Measurements from ENCODE around the gene KRTAP5-6.

DNA sequence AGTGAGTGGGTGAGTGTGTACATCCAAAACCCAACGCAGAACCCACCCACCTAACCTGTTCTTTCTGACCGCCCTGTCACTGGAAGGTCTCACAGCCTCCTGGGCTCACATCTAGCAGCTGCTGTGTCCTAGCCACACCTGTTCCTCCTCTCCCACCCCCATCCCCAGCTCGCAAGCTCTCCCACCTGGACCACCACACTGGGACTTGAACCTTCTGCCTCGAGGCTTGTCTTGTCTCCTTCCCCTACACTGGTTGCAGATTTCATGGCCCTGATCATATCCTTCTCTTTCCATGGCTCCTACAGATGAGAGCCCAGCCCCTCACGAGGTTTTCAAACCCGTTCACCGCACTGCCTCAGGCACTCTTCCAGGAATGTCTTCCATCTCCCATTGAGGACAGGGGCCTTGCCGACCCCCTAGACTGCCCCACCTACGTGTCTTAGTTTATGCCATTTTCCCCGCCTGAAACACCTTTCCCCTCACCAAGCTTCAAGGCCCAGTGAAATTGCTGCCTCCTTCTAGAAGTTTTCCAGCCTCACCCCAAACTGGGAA is 46.7 kb downstream of the KRTAP5-6 start:
- TF ChIP-seq, protein P1, sequence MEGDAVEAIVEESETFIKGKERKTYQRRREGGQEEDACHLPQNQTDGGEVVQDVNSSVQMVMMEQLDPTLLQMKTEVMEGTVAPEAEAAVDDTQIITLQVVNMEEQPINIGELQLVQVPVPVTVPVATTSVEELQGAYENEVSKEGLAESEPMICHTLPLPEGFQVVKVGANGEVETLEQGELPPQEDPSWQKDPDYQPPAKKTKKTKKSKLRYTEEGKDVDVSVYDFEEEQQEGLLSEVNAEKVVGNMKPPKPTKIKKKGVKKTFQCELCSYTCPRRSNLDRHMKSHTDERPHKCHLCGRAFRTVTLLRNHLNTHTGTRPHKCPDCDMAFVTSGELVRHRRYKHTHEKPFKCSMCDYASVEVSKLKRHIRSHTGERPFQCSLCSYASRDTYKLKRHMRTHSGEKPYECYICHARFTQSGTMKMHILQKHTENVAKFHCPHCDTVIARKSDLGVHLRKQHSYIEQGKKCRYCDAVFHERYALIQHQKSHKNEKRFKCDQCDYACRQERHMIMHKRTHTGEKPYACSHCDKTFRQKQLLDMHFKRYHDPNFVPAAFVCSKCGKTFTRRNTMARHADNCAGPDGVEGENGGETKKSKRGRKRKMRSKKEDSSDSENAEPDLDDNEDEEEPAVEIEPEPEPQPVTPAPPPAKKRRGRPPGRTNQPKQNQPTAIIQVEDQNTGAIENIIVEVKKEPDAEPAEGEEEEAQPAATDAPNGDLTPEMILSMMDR (IDR thresholded peaks at IDR 0.05; ENCODE audit: low read depth, low read length), result no peak
- no peak for TF ChIP-seq POLR2A (IDR thresholded peaks at IDR 0.05; ENCODE audit: extremely low read depth, insufficient read length)
- TF ChIP-seq MAX (IDR thresholded peaks at IDR 0.05; ENCODE audit: low read depth, low read length), result no peak
